ENCODE measurements around the gene HTR3A.

The HTR3A gene

DNA sequence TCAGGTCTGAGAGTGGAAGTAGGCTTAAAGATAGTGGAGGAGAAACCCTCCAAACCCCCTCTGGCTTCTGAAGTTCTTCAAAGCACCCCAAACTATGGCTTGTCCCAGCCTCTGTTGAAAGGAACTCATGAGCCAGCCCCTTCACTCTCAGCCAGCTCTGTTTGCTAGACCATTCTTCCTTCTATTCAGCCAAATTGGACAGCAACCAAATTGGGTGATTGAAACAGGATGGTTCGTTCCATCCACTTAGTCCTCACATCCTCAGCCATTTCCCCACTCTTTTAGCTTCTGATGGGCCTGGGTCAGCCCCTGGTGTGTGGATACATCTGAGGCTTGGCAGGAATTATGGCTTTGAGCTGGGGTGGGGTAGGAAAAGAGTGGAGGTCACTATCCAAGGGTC, 4.5 kb downstream of the HTR3A start:
- DNase-seq (ENCODE audit: low spot score), result no peak

- DNase-seq (ENCODE audit: low spot score), result no peak
These were observed 5.9 kb downstream of the HTR3A start for GRCh38 chr11:113980785-113981184.

GRCh38 chr11:113982306-113982705, 7.4 kb downstream of the HTR3A start:
- no peak for DNase-seq (ENCODE audit: low spot score)

- DNase-seq (ENCODE audit: low spot score), result no peak
These were observed 9.9 kb downstream of the HTR3A start for GRCh38 chr11:113984781-113985180.

DNA sequence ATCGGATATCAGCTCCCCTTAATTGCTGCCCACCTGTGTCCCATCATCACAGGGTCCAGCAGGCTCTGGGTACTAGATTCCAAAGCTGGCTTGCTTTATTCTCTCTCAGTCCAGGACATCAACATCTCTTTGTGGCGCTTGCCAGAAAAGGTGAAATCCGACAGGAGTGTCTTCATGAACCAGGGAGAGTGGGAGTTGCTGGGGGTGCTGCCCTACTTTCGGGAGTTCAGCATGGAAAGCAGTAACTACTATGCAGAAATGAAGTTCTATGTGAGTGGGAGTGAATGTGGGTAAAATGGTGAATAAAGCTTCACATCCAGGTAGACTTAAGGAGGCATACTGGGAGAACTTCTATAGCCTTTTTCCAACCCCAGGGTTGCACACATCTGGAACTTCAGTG, 11.0 kb downstream of the HTR3A start:
- DNase-seq (ENCODE audit: low spot score), result no peak

DNA sequence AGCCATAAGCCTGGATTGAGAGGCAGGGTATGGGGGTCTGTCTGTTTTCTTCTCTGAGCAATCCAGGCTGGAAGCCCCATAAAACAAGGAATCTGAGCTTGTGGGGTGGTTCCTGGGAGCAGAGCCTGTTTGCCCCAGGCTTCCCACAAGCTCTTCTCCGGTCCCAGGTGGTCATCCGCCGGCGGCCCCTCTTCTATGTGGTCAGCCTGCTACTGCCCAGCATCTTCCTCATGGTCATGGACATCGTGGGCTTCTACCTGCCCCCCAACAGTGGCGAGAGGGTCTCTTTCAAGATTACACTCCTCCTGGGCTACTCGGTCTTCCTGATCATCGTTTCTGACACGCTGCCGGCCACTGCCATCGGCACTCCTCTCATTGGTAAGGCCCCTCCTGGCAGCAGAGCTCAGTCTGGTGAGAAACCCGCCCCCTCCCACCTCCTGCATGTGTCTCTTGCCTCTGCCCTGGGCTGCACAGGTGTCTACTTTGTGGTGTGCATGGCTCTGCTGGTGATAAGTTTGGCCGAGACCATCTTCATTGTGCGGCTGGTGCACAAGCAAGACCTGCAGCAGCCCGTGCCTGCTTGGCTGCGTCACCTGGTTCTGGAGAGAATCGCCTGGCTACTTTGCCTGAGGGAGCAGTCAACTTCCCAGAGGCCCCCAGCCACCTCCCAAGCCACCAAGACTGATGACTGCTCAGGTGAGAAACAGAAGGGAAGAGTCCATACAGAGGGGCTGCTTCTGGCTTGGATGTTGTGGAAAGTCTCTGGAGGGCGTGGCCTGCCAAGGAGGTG, 11.6 kb downstream of the HTR3A start:
- DNase-seq (ENCODE audit: low spot score), result no peak

DNA sequence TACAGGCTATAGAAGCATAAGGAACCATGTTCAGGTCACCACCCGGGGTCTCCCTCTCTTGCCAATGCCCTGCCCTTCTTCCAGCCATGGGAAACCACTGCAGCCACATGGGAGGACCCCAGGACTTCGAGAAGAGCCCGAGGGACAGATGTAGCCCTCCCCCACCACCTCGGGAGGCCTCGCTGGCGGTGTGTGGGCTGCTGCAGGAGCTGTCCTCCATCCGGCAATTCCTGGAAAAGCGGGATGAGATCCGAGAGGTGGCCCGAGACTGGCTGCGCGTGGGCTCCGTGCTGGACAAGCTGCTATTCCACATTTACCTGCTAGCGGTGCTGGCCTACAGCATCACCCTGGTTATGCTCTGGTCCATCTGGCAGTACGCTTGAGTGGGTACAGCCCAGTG, 14.5 kb downstream of the HTR3A start:
- no peak for DNase-seq (ENCODE audit: low spot score)

GRCh38 chr11:113989916-113990315, 15.0 kb downstream of the HTR3A start:
- no peak for DNase-seq (ENCODE audit: low spot score)

DNA sequence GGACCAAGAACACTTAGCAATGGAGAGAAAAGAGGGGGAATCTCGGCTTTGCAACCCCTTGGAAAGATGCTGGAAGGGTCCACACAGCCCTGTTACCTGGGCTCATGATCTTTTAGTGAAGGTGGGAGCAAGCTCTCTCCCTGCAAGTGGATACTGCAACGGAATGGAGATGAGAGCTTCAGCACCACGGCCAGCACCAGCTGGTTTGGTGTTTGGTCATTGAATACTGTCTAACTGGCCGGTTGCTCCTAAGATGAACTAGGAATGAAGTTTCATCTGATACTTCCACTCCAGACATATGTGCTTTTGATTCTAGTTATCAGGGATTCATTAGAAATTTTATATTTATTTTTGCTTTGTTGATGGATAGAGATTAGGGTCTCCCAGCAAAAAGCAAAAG, 16.3 kb downstream of the HTR3A start:
- peak; percentile 84 for DNase-seq (ENCODE audit: low spot score)

GRCh38 chr11:113991718-113992458, 17.0 kb downstream of the HTR3A start:
- no peak for DNase-seq (ENCODE audit: low spot score)

DNA sequence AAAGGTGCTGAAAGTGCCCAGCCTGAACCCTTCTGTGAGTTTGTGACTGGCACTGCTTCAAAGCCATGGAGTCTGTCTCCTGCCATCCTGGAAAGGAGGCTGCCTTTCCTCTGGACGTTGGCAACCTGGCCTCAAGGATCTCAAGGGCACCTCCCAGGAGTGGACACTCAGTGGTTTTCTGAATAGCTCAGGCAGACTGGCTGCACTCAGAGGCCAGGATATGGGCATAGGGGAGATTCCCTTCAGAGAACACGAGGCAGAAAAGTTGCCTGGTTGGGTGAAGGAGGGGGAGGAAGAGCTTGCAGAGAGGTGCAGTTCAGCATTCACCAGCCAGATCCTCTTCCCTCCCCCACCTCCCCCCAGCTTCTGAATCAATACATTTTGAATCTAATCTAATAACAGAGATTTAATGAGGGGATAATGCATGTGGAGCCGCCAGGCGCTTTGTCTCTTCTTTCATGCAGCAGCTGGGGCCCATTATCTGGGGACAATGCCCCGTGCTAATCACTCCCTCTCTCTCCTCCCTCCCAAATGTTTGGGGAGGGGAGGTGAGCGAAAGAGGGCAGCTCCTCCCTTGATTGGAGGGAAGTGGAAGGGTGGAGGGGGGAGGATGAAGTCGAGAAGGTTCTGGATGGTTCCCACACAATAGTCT, 17.7 kb downstream of the HTR3A start:
- peak; percentile 32 for DNase-seq (ENCODE audit: low spot score)

GRCh38 chr11:113994077-113994954, 19.4 kb downstream of the HTR3A start:
- DNase-seq (ENCODE audit: low spot score), result peak; percentile 77

DNA sequence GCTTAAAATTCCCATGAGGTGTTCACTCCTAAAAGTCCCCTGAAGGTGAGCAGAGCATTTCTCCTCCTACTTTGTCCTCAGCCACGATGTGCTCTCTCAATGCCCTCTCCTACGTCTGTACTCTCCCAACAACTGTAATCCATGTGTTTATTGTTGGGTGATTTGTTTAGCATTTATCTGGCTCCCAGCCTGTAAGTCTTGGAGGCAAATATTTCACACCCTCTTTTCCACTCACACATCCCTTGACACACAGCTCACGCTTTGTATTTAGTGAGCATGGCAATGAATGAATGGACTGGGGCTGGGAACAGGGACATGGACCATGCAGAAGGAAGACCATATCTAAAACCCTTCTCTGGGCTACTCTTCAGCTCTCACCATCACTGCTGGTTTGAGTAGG, 22.6 kb downstream of the HTR3A start:
- no peak for DNase-seq (ENCODE audit: low spot score)

- no peak for DNase-seq (ENCODE audit: low spot score)
These were observed 23.7 kb downstream of the HTR3A start for GRCh38 chr11:113998574-113998973.

- no peak for DNase-seq (ENCODE audit: low spot score)
These were observed 25.6 kb downstream of the HTR3A start for GRCh38 chr11:114000526-114000925.

GRCh38 chr11:114001416-114001815, 26.5 kb downstream of the HTR3A start:
- DNase-seq (ENCODE audit: low spot score), result no peak

DNA sequence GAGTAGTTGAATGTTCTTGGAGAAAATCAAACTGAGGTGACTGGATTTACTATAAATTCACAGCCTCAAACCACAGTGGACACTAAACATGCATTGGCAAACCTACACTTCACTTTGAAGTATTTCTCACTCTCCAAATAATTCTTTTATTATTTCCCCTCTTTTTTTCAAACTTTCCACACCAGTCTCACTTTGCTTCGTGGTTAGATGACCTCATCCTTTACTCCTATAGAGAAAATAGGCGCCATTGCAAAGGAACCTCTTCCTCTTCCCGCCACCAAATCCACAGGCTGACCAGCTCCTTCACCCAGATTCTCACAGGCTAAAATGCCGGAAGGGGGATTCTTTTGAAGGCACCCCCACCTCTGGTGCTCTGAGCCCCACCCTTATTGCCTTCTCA, 33.4 kb downstream of the HTR3A start:
- DNase-seq (ENCODE audit: low spot score), result no peak

DNA sequence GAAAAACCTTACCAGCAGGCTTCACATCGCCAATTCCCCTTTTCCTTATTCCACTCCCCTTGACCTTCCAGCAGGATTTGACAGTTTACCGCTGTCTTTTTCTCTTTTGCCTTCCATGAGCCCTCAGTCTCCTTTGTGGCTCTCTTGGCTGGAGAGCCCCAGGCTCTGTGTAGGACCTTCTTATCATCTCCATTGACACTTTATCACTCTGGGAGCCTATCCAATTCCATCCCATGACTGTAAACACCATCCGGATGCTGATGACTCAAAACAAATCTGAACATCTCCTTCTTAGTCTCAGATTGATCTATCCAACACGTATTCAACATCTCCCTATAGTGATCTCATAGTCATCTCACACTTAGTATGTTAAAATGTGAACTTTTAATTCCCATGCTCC, 36.0 kb downstream of the HTR3A start:
- no peak for DNase-seq (ENCODE audit: low spot score)

DNA sequence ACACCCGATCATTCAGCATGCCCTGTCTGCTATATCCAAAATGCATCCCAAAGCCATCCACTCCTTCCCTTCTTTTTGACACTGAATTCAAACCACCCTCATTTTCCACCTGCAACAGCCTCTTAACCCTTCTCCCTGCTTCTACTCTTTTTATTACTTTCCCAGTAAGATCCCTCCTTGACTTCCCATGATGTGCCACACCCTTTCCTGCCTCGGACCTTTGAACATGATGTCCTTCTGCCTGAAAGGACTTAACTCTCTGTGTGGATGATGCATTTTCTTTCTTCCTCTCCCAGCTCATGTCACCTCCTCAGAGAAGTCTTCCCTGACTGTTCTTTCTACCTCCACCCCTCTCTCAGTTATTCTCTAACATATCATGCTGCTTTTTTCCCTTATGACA, 36.5 kb downstream of the HTR3A start:
- DNase-seq (ENCODE audit: low spot score), result no peak

- no peak for DNase-seq (ENCODE audit: low spot score)
These were observed 40.2 kb downstream of the HTR3A start for GRCh38 chr11:114015117-114015516.

DNA sequence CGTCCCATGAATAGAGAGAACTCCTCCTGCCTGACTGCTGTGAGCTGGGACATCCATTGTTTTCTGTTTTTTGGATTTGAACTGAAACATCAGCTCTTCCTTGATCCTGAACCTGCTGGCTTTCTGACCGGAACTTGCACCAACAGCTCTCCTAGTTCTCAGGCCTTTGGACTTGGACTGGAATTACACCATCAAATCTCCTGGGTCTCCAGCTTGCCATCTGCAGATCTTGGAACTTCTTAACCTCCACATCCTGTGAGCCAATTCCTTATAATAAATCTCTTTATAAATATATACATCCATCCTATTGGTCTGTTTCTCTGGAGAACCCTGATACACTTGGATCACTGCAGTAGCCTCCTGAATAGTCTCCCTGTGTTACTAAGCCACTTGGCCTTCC, 42.1 kb downstream of the HTR3A start:
- DNase-seq (ENCODE audit: low spot score), result no peak

- DNase-seq (ENCODE audit: low spot score), result no peak
These were observed 42.8 kb downstream of the HTR3A start for GRCh38 chr11:114017723-114018122.
